ENCODE data around the gene CALHM5.

CALHM5 gene

DNA sequence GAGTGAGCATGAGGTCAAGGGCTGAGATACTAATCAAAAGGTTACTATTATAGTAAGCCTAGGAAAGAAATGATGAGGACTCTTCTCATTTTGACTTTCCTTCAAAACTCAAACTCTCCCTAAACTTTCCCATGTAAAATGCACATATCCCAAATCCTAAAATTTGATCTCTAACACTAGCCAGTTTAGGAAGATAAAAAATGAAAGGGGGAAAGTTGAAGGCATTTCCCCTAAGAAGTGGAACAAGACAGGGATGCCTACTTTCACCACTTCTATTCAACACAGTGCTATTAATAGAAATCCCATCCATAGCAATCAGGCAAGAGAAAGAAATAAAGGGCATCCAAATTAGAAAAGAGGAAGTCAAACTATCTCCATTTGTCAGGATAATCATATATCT lies 2.9 kb upstream of the CALHM5 start:
- DNase-seq (ENCODE audit: low read depth): no peak

DNA sequence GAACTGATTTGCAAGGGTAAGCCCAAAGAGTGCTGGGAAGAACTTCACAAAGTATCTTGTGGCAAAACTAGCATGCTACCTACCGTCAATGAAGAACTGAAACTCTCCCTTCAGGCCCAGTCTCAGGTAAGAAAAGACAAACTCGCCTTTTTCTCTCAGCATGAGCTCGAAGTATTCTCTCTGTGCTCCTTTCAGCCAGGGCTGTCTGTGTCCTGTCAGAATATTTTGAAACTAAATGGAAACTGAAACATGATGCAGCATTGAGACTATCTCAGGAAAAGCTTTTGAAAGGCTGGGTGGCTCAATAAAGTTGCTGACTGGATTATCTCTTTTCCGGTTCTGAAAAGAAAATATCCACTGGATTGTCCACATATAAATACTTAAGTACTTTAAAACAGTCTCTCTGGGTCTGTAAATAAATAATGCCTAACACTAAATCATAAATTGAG lies 696 bp downstream of the CALHM5 start:
- no peak for DNase-seq (ENCODE audit: low read depth)

DNA sequence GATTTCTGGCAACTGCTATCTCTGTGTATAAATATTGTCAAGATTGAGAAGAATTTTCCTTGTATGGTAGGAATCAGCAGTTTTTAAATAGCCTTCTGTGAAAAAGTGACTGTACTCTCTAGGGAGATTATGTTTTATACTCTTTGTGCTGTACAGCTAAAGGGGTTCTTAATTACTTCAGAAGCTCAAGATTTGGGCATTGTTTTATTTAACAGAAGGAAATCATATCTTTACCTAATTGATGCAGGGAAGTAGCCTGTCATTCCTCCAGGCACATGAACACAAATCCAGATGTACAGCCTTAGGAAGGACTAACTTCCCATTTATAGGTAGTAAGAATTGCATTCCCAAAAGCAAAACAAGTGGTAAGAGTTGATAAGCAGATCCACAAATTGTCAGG lies 1.3 kb downstream of the CALHM5 start:
- DNase-seq (ENCODE audit: low read depth): no peak

DNA sequence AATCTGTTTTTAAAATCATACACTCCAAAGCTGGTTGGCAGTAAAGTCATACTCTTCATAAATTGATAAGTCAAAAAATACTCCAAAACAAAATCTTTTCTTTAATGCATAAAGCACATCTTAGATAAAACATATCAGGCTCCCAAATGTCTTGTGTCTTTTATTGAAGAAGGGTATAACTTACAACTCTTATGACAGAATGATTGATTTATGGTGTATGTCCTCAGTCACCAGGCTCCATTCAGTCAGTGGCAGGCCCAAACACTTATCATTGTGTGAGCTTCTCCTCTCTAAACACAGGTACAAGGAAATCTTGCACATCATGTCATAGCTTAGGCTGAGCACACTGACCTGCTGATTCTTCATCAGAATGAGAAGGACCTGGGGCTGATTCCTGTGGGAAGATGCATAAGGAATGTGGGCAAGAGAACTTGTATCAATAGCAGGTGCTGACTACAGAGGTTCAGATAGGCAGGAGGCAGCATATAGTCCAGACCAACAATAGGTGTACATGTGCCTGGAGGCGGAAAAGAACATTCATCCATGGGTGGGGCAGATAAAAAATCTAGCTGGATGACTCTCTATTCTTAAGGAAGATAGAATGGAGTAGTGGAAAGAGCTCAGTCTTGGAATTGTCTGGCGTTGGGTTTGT lies 1.9 kb downstream of the CALHM5 start:
- DNase-seq (ENCODE audit: low read depth): no peak

DNA sequence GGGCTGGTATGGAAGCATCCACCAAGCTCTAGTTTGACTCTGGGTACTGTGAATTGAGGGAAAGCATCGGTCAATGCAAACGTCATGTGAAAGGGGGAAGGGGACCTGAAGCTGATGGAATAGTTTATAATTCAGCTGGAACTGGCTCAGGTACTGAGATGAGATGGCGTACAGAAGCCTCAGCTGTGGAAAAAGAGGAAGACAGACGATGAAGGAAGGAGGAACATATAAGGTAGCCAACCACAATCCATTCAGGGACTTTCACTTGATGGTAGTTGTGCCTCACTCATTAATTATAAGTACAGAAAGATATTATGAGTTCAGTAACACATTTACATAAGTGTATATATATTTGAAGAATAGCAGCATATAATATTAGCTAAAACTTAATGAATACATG lies 2.7 kb downstream of the CALHM5 start:
- no peak for DNase-seq (ENCODE audit: low read depth)

DNA sequence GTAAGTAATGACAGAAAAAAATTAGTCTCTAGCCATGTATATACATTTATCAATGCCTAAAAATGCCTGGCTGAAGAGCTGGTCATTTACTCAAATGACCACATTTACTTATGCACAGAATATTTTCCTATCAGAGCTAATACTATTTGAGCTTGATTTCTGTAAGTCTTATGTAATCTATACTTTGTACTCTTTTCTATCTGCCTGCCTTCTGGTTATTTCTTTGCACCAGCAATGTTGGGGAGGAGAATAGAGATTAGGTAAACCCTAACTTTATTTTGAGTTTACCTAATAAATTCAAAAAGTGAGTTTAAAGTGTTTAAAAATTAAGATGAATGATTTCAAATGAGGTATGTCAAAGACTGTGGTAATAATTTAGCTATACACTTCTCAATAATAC lies 3.7 kb downstream of the CALHM5 start:
- DNase-seq (ENCODE audit: low read depth): no peak

DNA sequence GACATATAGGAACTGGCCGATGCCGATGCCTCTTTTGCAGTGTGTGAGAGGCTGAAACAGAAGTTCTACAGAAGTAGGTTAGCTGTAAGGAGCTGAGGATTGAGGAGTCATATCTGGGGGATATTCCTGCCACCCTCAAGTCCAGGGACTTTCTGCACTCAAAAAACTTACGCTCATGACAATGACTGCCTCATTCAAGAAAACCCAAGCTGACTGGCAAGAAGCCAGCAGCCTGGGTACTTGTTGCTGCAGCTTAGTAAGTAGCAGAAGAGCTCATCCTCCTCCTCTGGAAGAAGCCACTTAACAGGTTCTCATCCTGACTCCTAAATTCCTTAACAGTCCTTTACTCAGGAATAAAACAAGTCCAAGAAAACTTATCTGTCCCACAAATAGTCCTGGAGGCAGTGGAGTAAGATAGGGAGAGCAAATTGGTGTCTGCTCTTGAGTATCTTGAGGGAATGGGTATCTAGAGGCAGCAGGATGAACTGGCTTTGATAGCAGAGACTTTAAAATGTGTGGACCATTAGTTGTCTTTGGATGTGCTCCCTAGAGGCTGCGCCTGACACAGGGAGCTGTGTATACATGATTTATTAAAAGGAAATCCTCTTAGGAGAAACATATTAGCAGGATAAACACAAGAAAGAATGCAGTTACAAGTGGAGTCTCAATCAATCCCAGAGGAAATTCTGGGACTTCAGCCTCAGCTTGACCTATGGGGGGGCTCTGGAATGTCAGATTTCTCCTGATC lies 7.4 kb downstream of the CALHM5 start:
- DNase-seq (ENCODE audit: low read depth): no peak

DNA sequence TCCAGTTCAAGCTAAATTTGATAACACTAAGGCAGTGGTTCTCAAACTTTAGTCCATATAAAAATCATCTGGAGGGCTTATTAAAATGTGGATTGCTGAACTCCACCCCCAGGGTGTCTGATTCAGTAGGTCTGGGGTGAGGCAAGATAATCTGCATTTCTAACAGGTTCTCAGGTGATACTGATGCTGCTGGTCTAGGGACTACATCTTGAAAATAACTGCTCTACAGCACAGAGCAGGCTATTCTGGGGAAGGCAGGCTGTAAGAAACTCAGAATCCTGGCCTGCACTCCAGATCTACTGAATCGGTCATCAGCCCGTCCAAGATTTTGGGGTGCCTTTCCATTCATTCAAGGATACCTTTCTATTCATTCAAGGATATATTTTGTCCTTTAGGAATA lies 11.5 kb downstream of the CALHM5 start:
- DNase-seq (ENCODE audit: low read depth): no peak

DNA sequence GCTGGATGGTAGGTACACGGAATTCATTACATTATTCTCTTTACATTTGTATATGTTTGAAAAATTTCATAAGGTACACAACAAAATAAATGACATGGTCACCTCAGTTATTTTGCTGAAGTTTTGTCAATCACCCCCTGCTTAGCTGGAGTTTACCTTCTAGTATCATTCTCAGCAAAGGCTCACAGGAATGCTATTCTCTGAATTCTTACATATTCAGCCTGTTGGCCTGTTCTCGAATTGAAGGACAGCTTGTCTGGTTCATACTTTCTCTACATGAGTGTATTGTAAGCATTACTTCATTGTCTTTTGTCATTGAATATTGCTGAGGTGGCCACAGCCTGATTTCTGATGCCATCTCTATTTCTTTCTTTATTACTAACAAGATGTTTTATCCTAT lies 12.8 kb downstream of the CALHM5 start:
- no peak for DNase-seq (ENCODE audit: low read depth)

DNA sequence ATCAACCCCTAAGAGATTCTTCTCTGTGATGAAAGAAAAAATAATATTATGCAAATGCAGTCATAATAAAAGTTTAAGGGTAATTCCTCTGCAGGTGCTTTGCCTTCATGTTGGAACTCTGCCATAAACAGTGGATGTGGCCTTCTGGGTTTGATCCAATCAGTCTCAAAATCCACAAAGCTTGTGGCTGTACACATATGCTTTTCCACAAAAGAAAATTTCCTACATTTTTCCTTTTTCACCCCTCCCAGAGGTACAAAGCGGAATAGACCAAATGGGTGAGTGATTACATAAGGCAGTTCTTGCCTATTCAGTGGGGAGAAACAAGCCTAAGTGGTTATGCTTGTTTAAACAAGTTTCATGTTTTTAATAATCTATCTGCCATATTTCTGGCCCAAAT lies 16.7 kb downstream of the CALHM5 start:
- DNase-seq (ENCODE audit: low read depth): no peak

DNA sequence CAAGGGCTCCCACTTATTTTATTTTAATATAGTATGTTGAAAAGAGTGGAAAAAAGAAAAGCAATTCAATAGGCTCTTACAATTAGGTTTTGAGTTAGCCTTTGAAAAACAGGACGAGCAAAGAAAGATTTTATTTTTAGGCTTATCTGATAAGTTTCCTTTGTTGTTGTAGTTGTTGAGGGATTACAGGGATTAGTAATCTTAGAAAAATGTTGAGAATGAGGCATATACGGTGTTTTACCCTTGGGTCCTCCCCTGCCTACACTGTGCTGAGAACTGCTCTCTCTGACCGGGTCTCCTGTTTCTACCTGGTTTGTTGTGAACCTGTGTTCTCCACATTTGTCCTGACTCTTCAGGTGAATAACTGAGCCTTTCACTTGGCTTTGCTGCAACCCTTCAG lies 17.3 kb downstream of the CALHM5 start:
- no peak for DNase-seq (ENCODE audit: low read depth)

DNA sequence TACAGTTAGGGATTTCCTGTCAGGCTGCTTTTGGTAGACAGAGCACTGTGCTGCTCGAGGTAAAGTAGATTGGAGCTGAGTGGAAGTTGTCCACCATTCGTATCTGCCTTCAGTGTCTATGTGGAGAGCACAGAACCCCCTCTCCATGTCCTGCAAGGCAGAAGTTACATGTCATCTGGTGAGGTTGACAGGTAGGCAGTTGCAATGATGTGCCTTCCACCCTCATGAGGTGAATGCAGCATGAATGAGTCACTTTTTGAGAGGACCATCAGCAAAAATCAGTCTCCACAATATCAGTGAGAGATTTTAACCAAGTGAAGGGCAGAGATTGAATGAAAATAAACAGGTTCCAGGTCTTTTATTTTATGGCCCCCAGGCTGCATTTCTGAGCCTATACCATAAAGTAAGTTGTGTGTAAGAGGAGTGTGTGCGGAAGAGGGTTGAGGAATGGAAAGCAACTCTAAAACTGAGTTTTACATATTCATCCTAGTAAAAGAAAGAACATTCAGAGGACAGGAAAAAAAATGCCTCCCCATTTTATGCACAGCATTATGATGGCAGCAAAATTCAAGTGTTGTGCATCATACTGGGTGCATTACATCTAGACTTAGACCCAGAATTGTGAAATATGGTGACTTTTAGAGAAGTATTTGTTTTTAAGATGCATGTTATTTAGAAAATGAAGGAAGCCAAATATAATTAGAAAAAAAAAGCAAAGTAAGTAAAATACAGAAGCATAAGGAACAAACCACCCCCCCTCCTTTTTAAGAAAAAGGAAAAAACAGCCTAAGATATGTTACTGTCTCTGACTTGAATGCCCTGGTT lies 18.2 kb downstream of the CALHM5 start:
- no peak for DNase-seq (ENCODE audit: low read depth)

DNA sequence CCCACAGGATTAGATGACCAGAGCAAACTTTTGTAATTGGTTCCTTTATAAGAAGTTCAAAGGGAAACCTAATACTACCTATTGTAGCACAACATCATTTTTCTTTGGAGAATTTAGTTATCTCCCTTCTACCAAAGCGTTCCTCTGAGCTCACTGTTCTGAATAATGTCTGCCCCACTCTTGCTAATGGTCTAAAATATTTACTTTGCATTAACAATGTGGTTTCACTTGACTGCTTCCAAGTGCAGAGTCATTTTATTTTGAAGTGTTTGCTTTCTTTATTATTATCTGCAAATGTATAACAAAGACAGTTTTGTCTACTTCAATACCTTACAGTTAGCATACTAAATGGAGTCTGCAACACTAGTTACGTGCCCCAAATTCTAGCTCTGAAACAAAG lies 19.0 kb downstream of the CALHM5 start:
- DNase-seq (ENCODE audit: low read depth): no peak

DNA sequence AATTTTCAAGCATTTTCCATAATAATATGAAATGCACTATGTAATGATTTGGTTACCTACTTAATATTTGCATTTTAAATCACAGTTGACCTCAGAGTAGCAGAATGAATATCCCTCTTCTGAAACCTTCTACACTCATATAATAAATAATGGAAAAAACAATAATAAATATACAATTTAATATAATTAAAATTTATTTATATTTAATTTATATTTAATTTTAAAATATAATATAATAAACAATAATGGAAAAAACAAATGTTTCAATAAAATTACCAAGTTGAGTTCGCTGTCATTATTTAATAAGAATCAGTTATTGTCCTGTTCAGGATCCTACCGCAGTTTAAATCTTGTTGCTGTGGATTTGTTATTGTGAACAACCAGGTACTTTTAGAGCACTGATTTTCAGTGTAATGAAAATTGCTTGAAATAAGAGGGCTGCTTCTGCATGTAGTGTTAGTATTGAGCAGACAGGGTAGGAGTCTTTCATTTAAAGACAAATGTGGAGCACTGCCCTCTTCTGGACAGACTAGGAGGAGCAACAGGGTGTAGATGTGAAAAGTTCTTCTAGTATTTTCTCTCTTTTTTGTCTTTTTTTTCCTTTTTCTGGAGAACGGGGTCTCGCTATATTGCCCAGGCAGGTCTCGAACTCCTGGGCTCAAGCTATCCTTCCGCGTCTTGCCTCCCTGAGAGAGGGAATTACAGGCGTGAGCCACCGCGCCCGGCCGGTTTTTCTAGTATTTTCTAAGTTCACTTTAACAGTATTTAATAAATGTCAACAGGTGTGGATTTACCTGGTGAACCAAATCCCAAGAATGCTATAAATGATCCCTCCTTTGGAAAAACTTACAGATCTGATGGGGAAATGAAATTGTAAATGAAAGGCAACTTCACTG lies 20.5 kb downstream of the CALHM5 start:
- DNase-seq (ENCODE audit: low read depth): peak; percentile 25

DNA sequence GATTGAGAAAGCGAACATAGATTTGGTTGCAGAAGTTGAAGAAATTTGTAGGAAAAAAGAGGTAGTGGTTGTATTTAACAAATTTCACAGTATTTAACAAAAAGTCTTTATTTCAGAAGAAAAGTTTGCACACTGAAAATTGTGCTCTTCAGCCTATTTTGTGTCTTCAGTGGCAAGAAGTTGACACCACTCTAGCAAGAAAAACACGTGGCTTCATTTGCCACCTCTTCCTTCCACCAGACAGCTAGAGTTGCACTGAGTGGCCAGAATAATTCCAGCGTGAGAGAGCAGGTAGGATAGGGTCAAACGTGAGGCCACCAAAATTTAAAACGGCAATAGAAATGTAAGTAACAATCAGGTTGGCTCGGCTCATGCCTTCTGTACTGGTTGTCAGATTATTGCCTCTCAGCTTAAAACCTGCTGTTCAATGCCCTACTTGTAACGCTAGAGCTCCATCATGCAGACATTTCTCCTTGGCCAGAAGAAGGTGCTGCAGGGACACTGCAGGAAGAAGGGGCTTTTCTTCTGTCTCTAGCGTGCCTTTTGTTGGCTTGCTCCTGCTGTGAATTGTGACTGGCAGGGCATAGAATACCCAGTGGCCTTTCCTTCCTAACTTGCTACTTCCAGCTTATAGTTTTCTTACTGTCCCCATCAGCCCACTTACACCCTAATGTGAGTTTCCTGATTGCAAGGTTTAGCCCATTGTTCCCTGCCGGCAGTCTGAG lies 22.0 kb downstream of the CALHM5 start:
- DNase-seq (ENCODE audit: low read depth): no peak

DNA sequence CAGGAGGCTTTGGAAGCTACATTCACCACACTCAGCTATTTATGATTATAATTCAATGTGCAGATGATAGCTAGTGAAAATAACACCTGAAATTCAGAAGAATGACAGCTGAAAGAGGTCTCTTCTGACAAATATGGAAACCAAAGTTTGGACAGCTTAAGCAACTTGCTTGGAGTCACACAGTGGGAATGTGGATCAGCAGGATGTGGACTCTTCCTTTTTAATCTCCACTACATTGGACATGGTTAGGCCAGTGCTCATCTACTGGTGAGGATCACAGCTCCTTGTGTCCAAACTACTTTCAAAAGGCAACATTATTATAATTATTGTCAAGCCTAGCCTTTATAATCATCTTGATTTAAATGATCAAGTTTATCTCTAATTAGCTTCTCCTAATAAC lies 23.7 kb downstream of the CALHM5 start:
- no peak for DNase-seq (ENCODE audit: low read depth)

DNA sequence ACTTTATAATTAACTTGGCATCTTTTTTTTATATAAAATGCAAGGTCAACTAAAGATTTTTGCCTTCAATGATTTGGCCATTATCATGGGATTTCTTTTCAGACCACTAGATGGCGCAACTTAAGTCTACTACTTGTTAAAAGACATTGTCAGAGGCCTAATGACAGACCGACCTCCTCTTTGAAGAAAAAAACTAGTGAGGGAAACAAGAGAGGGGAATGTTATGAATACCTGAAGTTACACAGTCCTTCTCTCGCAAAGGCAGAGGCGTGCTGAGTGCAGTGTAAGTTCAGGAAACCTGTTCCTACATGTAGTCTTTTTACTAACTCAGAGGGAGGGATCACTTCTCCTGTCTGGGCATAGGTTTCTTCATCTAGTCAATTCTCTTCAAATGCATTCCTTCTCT lies 24.8 kb downstream of the CALHM5 start:
- DNase-seq (ENCODE audit: low read depth): no peak

DNA sequence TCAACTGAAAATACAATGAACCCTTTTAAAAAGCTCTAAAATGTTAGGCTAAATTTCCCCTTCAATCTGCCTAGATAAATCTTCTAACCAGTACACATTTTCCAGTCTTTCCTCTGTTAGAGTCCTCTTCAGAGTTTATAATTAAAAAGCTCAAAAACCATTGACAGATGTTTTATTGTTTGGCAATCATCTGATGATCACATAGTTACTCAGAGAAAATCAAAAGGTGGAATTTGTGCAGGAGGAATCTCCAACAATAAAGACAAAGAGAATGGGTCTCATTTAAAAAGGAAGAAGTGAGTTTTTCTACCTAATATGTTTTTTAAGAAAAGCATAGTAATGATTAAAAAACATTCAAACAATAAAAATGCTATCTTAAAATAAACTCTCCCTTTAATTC lies 31.0 kb downstream of the CALHM5 start:
- DNase-seq (ENCODE audit: low read depth): no peak

DNA sequence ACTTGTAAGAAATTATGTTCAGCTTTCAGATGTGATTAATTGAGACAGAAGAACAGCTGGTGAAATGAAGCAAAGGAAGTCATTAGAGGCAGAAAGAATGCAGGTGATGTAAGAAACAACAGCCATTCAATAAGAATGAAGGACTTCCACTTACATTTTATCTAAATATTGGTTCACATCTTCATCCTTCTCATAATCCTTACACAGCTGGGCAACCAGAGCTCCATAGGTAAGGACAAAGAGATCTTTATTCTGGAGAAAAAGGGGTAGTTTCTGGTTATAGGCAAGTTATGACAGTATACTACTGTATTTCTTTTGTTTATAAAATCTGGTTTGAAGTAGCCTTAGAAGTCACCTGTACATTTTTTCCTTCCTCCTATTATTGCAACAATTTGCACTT lies 31.7 kb downstream of the CALHM5 start:
- DNase-seq (ENCODE audit: low read depth): no peak

DNA sequence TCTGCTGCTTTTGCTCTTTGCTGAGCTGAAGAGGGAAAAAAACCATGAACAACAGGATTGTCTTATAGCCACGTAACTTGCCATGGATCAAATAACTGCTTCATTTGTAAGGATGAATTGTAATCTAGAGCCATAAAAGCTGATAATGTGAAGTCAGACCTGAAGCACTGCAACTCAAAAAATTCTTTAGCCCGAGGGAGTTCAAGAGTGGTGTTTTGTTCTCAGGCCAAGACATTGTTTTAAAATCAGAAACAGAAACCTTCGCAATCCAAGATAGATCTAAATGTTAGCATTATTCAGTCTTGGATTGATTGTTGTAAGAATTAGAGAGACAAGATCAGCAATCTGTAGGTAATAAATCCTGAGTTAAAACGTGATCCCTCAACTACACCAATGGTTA lies 34.2 kb downstream of the CALHM5 start, which contains the start of gene TRAPPC3L:
TRAPPC3L (minus strand) TSS at position 34 of the 400 bp plus-strand sequence. CDS start 170 bp downstream, outside the sequence.
- DNase-seq (ENCODE audit: low read depth): no peak

DNA sequence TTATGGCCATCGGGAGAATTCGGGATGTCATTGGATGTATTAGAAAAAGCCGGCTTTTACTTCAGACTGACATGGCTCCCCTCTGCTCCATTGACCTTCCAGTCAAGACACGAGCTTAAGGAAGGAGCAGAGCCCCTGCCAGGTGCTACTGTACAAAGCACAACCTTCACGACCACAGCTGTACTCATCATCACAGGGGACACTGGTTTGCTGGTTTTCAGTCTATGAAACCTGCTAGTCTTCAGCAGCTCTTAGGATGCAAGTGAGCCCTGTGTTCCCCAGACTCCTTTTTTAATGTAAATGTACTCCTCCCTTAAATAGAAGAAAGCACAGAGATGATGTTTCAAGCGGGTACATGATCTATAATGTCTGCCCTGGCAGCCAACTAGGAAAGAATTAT lies 35.9 kb downstream of the CALHM5 start:
- DNase-seq (ENCODE audit: low read depth): no peak
